Mesothelial cell of epicardium (in vitro differentiated cells): ENCODE data around the gene SPOCK1. TPM values are rescaled to one million over a fixed set of nuclear protein-coding genes. Genes with fewer than 3 reads are reported as not detected.

Experiments used
- DNase-seq, 2 experiments: peaks; one replicate each; pipeline ENCODE4 v3.0.0; 2021; ENCODE audit warnings: low spot score in 2 of 2; ENCODE audit not compliant: unreplicated experiment in 2 of 2
- H3K27ac Mint-ChIP-seq: 2 replicates; pipeline ENCODE4 v1.8.0; 2021; ENCODE audit warnings: mixed read lengths
- H3K27me3 Mint-ChIP-seq: 2 replicates; pipeline ENCODE4 v1.8.0; 2021; ENCODE audit warnings: low read depth, mixed read lengths
- H3K36me3 Mint-ChIP-seq: 2 replicates; pipeline ENCODE4 v1.8.0; 2021; ENCODE audit warnings: mixed read lengths
- H3K4me1 Mint-ChIP-seq: 2 replicates; pipeline ENCODE4 v1.8.0; 2021; ENCODE audit warnings: mixed read lengths
- H3K4me3 Mint-ChIP-seq: 2 replicates; pipeline ENCODE4 v1.8.0; 2021; ENCODE audit warnings: mild to moderate bottlenecking, moderate library complexity, mixed read lengths
- H3K9me3 Mint-ChIP-seq: 2 replicates; pipeline ENCODE4 v1.8.0; 2021; ENCODE audit warnings: mixed read lengths
- total RNA-seq: library from RNA; stranded (reverse); gene quantifications from 3 replicates; pipeline ENCODE4 v1.2.1, GENCODE V29; 2021
- TF ChIP-seq, protein P1 (sequence below): fragments of 200-600 bp; sonication (generic); IDR thresholded peaks from one replicate; pipeline ENCODE4 v1.5.0; 2021; ENCODE audit warnings: antibody characterized with exemption; ENCODE audit not compliant: unreplicated experiment

SPOCK1 gene
- total RNA-seq, 1 donor from 2014 or later: 6.6 TPM

DNA sequence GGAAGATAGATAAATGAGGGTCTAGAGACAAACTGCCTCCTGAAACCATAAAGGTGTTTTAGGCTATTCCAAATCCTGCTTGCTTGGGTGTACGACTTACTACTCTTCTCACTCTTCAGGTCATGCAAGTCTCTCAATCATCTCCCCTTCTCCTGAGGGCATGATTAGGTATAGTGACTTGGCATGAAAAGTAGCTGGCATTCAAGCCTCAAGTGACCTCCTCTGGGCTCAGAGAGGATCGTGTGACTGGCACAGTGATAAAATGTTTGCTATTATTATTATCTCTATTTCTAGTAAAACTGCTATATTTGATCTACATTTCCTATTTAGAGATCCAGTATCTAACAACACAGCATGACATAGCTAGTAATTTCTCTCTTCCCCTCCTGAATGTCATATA, 494.8 kb downstream of the SPOCK1 start:
- H3K9me3 Mint-ChIP-seq: peaks cover 5% of the 10 kb centered on the region
- TF ChIP-seq, protein P1, sequence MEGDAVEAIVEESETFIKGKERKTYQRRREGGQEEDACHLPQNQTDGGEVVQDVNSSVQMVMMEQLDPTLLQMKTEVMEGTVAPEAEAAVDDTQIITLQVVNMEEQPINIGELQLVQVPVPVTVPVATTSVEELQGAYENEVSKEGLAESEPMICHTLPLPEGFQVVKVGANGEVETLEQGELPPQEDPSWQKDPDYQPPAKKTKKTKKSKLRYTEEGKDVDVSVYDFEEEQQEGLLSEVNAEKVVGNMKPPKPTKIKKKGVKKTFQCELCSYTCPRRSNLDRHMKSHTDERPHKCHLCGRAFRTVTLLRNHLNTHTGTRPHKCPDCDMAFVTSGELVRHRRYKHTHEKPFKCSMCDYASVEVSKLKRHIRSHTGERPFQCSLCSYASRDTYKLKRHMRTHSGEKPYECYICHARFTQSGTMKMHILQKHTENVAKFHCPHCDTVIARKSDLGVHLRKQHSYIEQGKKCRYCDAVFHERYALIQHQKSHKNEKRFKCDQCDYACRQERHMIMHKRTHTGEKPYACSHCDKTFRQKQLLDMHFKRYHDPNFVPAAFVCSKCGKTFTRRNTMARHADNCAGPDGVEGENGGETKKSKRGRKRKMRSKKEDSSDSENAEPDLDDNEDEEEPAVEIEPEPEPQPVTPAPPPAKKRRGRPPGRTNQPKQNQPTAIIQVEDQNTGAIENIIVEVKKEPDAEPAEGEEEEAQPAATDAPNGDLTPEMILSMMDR: no peak

DNA sequence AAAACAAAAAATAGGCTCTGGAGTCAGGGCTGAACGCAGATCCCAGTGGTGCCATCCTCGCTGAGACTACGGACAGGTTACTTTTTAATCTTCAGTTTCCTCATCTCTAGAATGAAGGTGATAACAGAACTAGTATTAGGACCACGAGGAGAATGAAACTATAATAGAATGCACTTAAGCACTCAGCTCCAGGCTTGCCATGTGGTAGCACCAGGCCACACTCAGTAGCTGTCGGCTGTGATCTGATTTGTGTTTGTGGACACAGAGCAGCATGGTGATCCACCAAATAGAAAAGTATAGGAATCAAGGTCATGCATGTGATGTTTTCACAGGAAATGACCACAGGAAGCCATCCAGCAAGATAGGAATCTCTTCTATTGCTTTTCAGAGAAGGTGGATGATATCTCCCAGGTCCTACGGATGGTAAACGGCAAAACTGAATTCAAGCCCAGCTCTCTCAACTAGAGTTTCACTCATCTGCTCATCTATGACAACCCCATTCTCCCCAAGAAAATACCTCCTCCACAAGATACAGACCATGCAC, 498.0 kb downstream of the SPOCK1 start:
- Mint-ChIP-seq H3K9me3 (peaks cover 8% of the 10 kb centered on the region), H3K4me3 (no peak overlapping the region), H3K4me1 (no peaks in the 10 kb centered on the region), H3K27me3 (peaks cover 56% of the 10 kb centered on the region), H3K27ac (no peak overlapping the region), H3K36me3 (no peaks in the 10 kb centered on the region)
- TF ChIP-seq, protein P1: no peak
- no peak for DNase-seq

More for the DNA sequence above, 494.8 kb downstream of the SPOCK1 start:
- H3K36me3 Mint-ChIP-seq: no peaks in the 10 kb centered on the region
- no peak overlapping the region for H3K4me3 Mint-ChIP-seq
- H3K27me3 Mint-ChIP-seq: peaks cover 48% of the 10 kb centered on the region
- no peak for DNase-seq
- no peak overlapping the region for H3K27ac Mint-ChIP-seq
- no peaks in the 10 kb centered on the region for H3K4me1 Mint-ChIP-seq

DNA sequence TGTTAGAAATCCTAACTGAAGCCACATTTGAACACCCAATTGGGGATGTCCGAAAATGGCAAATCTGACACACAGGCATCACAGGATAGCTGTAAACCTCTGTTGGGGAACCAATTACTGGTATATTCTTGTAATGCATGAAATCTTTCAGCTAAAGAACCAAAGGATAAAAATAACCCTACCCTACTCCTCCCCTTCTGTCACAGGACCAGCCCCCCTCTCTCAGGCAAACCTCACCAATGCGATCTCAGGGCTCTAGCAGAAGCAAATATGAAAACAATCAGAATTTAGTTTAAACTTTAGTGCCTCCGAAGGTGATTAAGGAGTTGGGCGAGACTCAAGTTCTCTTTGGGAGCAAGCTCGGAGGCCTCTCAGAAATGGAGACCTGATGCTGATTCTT, 499.3 kb downstream of the SPOCK1 start:
- no peak for DNase-seq
- Mint-ChIP-seq H3K27ac (no peak overlapping the region), H3K4me3 (no peak overlapping the region), H3K9me3 (peaks cover 3% of the 10 kb centered on the region), H3K36me3 (no peaks in the 10 kb centered on the region), H3K4me1 (no peaks in the 10 kb centered on the region), H3K27me3 (peaks cover 60% of the 10 kb centered on the region)
- TF ChIP-seq, protein P1: no peak

DNA sequence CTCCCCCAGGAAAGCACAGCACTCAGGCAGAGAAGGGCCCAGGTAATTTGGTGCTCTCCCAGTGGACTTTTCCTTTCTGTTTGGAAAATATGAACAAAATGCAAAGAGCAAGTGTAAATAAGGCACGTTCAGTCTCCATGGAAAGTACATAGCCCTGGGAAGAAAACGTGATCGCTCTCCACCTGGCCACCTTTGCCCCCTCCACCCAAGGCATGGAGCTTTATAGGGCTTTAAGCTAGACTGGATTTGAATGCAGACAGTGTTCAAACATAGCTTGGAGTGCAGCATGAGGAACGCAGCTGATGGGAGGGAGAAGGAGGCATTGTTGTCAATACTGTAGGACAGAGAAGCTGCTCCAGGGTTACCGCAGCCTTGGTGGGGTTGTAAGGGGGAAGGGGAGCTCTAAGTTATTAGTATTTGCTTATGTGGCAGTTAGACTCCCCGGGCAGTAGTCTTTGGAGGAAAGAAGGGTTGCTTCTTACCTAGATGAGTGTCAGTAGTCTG, 500.2 kb downstream of the SPOCK1 start:
- H3K4me1 Mint-ChIP-seq: no peaks in the 10 kb centered on the region
- DNase-seq: no peak
- TF ChIP-seq, protein P1: no peak
- H3K9me3 Mint-ChIP-seq: peaks cover 3% of the 10 kb centered on the region
- H3K36me3 Mint-ChIP-seq: no peaks in the 10 kb centered on the region
- H3K27ac Mint-ChIP-seq: no peak overlapping the region
- no peak overlapping the region for H3K4me3 Mint-ChIP-seq
- peaks cover 53% of the 10 kb centered on the region for H3K27me3 Mint-ChIP-seq

DNA sequence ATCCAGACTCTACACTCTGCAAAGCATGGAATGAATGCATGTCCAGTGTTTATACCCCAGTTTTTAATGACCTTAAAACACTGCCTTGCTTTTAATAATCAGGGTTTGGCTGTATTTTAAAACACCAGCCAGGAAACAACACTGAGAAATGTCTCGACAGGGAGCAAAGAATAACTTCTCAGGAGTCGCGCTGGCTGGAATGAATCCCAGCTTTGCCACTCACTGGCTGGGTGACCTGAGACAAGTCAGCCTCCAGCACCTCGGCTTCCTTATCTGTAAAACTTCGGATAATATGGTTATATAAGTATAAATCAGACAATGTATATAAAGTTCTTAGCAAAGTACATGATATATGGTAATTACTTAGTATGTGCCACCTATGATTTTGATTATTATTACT, 505.0 kb downstream of the SPOCK1 start:
- Mint-ChIP-seq H3K27me3 (peaks cover 57% of the 10 kb centered on the region), H3K4me3 (no peak overlapping the region), H3K27ac (no peak overlapping the region), H3K4me1 (no peaks in the 10 kb centered on the region), H3K9me3 (peaks cover 3% of the 10 kb centered on the region), H3K36me3 (no peaks in the 10 kb centered on the region)
- no peak for DNase-seq
- TF ChIP-seq, protein P1: no peak
